T-helper 1 cell (primary cell): ENCODE data around the gene C17orf75.
A peak's percentile ranks its signal among the peaks of the same experiment; 100 is the strongest.
"Not testable (repeated sequence)": the region's sequence is repeated elsewhere in the genome, so short reads cannot be mapped to it uniquely, and the experiment has no call there.

Experiments used
- DNase-seq, 5 donors: peaks; one replicate each; pipeline ENCODE4 v3.0.0-alpha.2; 2012 to 2020
- total RNA-seq, 4 donors: gene quantifications; one replicate each; lab custom pipeline; 2026; lab: John Stamatoyannopoulos, UW

The C17orf75 gene, protein sequence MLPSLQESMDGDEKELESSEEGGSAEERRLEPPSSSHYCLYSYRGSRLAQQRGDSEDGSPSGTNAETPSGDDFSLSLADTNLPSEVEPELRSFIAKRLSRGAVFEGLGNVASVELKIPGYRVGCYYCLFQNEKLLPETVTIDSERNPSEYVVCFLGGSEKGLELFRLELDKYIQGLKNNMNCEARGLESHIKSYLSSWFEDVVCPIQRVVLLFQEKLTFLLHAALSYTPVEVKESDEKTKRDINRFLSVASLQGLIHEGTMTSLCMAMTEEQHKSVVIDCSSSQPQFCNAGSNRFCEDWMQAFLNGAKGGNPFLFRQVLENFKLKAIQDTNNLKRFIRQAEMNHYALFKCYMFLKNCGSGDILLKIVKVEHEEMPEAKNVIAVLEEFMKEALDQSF
- 5.0 to 15.0 (median 12.7) reads per million in 4 donors for total RNA-seq

DNA sequence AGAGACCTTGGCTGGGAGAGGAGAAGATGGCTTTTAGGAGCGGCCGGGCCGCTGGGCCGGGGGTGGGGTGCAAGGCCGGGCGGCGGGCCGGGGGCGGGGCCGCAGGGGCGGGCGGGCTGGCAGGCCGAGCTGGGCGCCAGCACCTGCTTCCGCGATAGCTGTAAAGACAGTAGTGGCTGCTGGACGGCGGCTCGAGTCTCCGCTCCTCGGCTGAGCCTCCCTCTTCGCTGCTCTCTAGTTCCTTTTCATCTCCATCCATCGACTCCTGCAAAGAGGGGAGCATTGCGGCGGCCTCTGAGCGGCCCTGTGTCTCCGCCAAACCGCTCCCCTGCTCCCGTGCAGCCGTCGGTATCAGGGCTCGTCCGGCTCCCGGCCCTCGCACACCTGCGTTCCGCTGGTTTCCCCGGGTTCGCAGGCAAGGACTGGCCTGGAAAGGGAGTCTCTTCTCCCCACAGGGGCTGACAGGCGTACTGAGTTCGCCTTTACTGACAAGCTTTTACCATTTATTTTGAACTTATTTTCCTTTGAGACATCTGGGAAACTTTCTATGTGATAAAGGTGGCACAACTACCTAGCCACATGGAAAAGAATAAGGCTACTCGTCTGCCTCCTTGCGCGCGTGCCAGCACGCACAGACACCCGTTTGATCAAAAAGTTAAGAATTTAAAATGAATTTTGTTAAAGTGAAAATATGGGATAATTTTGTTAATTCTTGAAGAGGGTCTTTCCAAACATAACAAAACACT is at the start of gene C17orf75:
C17orf75 (minus strand) TSS at position 317 of the 746 bp plus-strand sequence; CDS start at position 283, 34 bp downstream.
- DNase-seq, result peak; percentile 40 to 82 (median 59)

DNA sequence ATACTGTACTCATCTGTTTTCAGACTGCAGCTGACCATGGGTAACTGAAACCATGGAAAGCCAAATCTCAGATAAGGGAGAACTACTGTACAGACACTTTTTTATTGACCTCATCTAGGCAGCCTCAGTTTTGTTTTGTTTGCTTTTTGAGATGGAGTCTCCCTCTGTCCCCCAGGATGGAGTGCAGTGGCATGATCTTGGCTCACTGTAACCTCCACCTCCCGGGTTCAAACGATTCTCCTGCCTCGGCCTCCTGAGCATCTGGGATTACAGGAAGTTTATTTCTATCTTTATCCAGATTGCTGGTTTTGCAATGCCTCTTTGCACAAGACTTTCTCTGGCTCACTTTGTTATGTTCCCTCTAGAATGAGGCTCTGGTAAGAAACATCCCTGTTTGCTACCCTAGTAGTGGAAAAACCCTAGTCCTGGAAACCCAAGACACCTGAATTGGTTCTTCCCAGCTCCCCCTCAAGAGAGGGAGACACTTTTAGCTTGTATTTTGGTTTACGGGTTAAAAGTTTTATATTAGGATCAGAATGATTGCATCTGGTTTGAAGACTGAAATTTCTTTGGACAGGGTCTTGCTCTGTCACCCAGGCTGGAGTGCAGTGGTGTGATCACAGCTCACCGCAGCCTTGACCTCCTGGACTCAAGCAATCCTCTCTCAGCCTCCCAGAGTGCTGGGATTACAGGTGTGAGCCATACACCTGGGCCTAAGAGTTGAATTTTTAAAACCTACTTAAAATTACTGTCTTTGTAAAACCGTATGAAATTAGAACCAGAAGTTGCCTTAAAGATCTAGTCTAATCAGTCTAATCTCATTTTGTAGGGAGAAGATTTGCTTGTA is 46.9 kb upstream of the C17orf75 start:
- DNase-seq, result no peak

DNA sequence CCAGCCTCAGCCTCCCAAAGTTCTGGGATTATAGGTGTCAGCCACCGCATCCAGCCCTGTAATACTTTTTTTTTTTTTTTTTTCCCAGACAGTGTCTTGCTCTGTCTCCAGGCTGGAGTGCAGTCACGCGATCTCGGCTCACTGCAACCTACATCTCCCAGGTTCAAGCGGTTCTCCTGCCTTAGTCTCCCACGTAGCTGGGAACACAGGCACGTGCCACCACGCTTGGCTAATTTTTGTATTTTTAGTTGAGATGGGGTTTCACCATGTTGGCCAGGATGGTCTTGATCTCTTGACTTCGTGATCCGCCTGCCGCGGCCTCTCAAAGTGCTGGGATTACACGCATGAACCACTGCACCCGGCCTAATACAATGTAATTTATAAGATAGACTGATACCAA is 46.2 kb upstream of the C17orf75 start:
- not testable (repeated sequence) for DNase-seq

DNA sequence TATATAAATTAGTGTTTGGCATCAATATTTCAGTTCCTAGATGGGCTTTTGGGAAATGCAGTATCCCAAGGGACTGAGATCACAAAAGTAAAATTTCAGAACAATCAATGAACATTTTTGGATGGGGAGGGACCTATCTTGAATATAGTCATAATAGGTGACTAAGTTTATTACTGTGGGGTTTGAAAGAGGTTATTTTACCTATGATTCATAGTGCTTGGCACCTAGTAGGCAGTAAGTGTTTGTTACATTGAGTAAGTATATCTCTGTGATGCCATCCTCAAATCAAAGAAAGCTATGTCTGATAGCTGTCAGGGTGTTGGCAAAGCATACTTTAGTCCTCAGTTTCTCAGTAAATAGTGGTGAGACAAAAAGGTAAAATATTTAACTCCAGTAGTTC is 44.9 kb upstream of the C17orf75 start:
- DNase-seq, result no peak

DNA sequence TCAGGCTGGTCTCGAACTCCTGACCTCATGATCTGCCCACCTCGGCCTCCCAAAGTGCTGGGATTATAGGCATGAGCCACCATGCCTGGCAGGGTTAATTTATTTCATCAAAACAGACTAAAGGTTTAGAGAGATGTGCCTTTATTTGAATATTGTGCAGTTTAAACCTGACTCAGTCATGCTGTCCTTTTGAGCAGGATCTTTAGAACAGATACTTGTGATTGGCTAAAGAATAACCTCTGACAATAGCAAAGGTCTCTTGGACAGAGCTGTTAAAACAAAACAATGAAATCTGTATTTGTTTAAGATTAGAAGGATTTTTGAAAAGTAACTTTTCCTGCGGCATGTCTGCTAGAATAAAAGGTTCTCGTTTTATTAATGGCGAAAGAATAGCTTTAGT is 44.0 kb upstream of the C17orf75 start:
- DNase-seq, result no peak

DNA sequence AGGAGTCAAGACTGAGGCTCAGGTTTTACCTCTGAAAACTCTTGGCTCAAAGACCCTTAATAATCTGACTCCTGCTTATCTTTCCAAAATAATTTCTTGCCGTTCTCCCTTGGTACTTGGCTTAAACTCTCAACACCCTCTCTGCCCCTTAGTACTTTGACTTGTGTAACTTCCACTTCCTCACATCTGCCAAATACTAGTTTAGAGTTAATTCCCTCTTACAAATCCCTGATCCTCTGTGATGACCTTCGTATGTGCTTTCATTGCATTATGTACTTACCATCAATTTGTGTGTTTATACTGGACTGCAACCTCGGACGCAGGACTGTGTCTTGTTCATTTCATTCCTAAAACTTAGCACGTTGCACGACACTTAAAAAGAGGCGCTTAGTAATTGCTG is 43.1 kb upstream of the C17orf75 start:
- DNase-seq, result no peak

DNA sequence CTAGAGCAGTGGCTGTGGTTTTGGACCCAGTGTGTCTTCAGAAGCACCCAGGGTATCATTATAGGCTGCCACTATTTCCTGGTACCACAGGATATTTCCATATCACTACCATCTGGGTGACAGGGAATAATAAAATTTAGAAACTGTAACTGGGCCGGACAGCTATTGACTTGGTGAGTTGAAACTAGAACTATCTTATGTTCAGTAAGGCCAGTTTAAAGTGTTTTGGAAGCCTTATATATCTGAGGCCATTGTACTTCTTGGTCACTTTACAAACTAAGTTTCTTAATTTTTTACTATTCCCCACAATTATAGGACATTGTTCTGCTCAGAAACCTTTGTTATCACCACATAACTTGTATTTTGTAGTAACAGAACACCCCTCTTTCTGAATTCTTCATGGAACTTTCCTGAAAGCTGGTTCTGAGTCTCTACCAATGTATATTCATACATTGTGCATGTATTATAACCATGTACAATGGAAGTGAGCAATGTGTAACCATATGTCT is 42.0 kb upstream of the C17orf75 start:
- DNase-seq, result no peak

DNA sequence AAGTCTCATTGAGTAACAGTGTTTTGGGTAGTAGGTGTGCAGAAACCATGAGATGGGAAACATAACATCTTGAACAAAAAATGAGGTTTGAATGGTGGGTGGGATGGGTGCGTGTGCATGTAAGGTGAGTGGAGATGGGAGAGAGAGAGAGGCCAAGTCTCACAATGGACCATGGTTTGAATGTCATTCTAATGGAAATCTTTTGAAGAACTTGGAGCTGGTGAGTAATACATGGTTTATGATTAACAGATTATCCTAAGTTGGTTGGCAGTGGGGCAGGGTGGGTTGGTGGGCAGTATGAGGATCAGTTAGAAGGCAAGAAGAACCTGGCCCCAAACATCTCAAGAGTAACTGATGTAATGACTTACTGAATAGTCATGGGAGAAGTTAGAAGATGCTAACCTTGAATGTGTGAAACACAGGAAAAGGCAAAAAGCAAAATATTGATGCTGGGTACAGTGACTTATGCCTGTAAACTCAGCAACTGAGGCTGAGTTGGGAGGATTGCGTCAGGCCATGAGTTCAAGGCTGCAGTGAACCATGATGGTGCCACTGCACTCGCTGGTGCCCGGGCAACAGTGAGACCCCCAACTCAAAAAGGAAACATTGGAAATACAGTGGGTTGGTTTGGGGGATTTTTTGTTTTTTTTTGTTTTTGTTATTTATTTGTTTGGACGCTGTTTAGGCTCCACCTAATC is 40.7 kb upstream of the C17orf75 start:
- DNase-seq, result no peak

DNA sequence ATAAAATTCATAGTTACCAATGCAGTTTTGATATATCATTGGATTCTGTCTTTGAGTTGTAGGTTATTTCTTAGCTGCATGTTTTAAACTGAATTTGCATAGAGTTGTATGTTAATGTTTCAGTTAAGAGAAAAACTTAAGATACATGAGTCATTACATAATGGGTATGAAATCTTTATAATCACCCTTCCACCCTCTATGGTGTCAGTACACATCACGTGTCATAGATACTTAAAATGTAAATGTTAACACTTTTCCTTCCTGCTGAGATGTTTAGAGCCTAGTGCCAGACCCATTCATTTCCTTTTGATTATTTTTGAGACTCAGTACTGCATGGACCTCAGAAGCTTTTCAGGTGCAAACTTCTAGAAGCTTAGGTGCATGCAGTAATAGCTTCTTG is 28.5 kb upstream of the C17orf75 start:
- no peak for DNase-seq

DNA sequence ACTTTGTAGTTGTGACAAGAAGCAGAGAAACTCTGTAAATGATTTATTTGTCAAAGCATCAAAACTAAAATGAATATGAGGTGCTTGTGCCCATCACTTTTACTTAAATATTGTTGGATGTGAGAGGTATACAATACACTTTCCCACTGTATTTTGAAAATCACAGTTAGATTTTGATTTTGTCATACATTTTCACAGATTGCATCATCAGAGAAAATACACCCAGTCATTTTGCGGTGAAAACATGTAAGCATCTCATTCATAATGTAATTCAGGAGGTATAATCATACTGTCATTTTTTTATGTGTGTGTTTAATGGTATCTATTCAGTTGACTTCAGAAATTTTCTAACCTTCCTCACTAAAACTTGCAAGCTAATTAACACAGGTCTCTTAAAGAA is 19.3 kb upstream of the C17orf75 start:
- DNase-seq, result no peak

DNA sequence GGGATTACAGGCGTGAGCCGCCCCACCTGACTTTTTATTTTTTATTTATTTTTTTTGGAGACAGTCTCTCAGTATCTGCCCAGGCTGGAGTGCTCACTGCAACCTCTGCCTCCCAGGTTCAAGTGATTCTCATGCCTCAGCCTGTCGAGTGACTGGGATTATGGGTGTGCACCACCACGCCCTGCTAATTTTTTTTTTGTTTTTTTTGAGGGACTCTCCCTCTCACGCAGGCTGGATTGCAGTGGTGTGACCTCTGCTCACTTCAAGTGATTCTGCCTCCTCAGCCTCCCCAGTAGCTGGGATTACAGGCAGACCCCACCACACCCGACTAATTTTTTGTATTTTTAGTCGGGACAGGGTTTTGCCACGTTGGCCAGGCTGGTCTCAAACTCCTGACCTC is 15.6 kb upstream of the C17orf75 start:
- no peak for DNase-seq

DNA sequence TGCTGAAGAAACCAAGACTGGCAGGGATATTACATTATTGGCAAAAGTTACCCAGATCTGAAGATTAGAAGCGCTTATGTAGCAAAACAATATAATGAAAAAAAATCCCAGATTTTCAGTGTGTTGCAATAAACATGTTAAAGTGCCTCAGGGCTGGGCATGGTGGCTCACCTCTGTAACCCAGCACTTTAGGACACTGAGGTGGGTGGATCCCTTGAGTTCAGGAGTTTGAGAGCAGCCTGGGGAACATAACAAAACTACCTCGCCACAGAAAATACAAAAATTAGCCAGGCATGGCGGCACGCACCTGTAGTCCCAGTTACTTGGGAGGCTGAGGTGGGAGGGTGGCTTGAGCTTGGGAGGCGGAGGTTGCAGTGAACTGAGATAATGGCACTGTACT is 14.8 kb upstream of the C17orf75 start:
- DNase-seq, result no peak

DNA sequence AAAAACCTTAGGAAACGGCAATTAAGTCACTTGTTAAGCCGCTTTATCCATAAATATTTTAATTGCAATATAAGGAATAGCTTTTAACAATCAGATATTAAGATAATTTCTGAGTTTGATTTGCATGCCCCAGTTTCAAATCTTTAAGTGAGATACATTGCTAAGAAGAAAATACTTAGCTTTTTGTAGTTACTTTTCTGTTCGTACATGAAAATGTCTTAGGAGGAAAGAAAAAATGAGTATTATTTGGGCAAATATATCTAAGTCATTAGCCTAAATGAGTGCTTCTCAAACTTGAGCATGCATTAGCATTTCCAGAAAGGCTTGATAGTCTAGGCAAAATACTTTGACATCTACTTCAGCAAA is 14.4 kb upstream of the C17orf75 start:
- DNase-seq, result no peak

DNA sequence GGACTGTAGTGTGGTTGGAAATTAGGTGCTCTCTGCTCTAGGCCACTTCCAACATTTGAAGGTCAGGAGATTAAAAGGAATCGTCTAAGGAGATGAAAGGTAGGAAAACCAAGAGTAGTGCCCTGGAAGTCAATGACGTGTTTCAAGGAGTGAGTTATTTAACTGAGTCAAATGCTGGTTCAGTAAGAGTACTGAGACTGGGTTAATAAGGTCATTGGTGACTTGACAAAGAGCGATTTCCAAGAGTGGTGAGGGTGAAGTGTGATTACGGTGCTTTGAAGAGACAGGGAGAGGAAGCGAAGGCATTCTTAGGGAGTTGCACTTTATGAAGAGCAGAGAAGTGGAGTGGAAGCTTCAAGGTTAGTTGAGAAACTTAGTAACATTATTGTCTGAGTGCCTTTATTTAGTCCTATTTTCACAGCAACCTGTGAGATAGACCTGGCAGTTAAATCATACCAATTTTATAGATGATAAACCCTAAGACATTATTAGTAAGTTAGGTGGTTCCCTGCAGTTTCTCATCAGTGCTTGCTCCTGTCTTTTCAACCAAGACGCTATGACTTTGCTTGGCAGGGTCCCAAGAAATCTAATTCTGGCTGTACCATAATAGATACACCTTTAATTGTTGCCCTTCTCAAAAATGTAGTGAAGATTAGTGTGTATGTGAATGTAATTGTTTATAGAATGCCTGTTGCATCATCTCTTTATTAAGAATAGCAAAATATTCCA is 13.8 kb upstream of the C17orf75 start:
- no peak for DNase-seq

DNA sequence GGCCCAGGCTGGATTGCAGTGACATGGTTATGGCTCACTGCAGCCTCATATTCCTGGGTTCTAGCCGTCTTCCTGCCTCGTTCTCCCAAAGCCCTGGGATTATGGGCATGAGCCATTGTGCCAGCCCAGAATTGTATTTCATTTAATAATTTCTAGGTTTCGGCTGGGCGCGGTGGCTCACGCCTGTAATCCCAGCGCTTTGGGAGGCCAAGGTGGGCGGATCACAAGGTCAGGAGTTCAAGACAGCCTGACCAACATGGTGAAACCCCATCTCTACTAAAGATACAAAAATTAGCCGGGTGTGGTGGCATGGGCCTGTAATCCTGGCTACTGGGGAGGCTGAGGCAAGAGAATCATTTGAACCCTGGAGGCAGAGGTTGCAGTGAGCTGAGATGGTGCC is 10.8 kb upstream of the C17orf75 start:
- not testable (repeated sequence) for DNase-seq

DNA sequence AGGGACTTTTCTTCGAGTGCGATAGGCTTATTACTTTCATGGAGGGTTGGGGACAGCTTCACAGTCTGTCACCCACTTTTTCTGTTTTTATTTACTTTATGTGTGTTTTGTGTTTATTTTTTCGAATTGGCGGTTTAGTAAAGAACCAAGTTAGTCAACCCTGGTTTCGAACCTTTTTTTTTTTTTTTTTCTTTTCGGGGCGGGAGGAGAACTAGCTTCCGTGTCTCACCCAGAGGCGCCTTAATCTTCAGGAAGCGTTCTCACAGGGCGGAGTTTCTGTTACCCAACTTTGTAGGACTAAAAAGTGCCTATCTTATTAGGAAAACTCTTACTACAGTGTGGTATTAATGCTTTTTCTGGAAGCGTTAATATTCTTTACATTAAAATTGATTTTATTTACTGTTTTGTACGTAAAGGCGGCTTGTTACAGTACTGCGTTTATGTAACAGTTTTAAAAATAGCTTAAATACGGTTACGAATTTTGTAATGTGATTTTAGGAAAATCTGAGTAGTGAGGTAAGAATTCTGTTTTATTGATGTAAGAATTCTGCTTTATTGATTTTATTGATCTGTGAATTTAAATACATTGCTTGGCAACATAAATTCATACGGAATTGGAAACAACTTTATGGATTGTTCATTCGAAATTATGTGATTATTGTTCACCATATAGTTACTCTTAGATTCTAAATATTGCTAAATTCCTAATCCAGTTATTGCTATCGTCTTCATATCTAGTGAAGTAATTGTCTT is 8.9 kb upstream of the C17orf75 start:
- peak; percentile 22 to 65 (median 34) for DNase-seq

DNA sequence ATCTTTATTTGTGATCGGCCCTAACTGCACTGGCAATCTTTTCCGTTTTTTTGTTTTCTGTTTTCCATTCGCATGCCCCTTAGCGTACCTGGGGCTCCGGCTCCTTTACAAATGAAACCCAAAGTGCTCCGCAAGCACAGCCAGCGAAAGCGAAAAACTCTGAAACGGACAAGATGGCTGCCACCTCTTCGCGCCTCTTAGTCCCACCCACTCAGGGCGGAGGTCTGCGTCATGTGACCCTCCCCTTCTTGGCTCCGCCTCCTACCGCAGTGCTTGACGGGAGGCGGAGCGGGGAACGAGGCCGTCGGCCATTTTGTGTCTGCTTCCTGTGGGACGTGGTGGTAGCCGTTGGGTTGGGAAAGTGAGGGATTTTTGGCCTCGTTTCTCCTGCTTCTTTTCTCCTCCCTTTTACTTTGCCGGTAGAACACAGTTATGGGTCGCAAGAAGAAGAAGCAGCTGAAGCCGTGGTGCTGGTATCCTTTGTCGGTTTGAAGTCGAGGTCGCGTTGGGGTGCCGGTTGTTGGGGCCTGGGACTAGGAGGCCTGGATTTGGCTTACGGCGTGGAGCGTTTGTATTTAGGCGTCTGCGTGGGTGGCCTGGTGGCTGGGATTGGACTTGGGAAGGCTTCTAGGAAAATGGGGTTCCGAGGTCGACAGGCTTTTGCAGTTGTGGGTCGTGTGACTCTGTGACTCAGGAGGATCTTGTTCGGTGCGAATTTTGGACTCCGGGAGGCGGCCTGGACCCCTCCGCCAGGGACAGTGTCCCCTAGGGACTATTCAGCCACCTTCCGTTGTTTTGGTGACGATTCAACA is 8.1 kb upstream of the C17orf75 start, which contains the start of gene ZNF207:
ZNF207 (plus strand) TSS at position 304 of the 812 bp plus-strand sequence; CDS start at position 433, 129 bp downstream.
- peak; percentile 90 to 96 (median 93) for DNase-seq

DNA sequence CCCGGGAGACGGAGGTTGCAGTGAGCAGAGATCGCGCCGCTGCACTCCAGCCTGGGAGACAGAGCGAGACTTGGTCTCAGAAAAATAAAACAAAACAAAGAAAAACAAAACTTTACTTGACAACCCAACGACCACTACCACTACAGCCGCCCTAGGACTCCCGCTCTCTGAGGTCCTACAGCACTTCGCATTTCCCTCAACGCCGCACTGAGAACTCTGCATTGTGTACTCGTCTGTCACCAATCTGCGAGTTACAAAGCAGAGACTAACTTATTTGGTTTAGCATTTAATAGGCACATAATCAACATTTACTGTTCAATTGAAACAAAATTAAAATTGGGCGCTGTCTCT is 7.5 kb upstream of the C17orf75 start:
- DNase-seq, result peak in 1 of 5 donors; percentile 10

DNA sequence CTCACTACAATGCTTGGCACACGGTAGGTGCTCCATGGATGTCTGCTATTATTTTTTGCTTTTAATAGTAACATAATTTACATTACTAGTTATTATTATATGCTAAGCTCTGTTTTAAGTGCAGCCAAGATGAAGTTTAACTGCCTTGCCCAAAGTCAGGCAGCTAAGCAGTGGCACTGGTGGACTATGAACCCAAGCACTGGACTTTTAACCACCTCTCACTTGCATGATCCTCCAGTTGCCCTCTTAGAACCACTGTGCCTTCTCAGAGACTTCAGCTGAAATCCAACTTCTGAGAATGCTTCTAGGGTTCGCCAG is 6.5 kb upstream of the C17orf75 start:
- no peak for DNase-seq
